ENCODE results near the gene DNAH7. TPM values are rescaled to one million over a fixed set of nuclear protein-coding genes. Genes with fewer than 3 reads are reported as not detected.

The DNAH7 gene
- total and polyA plus RNA-seq, 2 donors (not counting 1 experiment from before 2014, with no cell fraction given), result 0.01 to 0.05 TPM

GRCh38 chr2:196112418-196113034 lies 43.9 kb upstream of the DNAH7 start:
- no peaks in the 10 kb centered on the region for H3K79me2 ChIP-seq (ENCODE audit: control insufficient read depth, insufficient read depth, low read length)
- no peaks in the 10 kb centered on the region for H3K36me3 ChIP-seq (replicated peaks in 1 of 2; ENCODE audit: control extremely low read depth in 1 of 2, control insufficient read depth in 1 of 2, extremely low read depth in 1 of 2, insufficient read depth in 2 of 2, low read length in 1 of 2)
- ChIA-PET POLR2A (no interaction called here), CTCF (interaction anchor here (0.8 to 1.1 kb wide), 2 partner anchors 34 kb away, joined by 3 read pairs; no protein-coding TSS in a partner anchor)
- no peak overlapping the region for H3K4me3 Mint-ChIP-seq
- H3K27ac ChIP-seq (ENCODE audit: low read length in 2 of 2), result no peak overlapping the region
- peaks cover 4% of the 10 kb centered on the region in 2 donors for H3K4me1 ChIP-seq (ENCODE audit: control insufficient read depth in 2 of 2, insufficient read depth in 2 of 2, low read length in 2 of 2)
- WGBS (ENCODE audit: insufficient coverage), result no CpG with 5 or more reads among the region's 5 CpGs
- intact Hi-C loops (cut with micrococcal nuclease), result no loop called here
- DNase-seq, result no peak
- H3K4me3 ChIP-seq (ENCODE audit: control extremely low read depth in 1 of 5, extremely low read depth in 1 of 5, insufficient read depth in 1 of 5, low read depth in 2 of 5, low read length in 4 of 5), result no peak overlapping the region
- no peaks in the 10 kb centered on the region for H3K27me3 ChIP-seq (replicated peaks in 1 of 4; ENCODE audit: control extremely low read depth in 1 of 4, control insufficient read depth in 3 of 4, insufficient read depth in 4 of 4, low read length in 3 of 4)
- H3K27ac Mint-ChIP-seq, result no peak overlapping the region
- no peak for ATAC-seq (ENCODE audit: low read depth)
- no peaks in the 10 kb centered on the region for H3K9me3 ChIP-seq (ENCODE audit: control extremely low read depth in 1 of 3, control insufficient read depth in 2 of 3, insufficient read depth in 1 of 3, low read length in 2 of 3)
- H4K20me1 ChIP-seq (ENCODE audit: control insufficient read depth, insufficient read depth, low read length, poor library complexity, severe bottlenecking), result no peaks in the 10 kb centered on the region
- H2AFZ ChIP-seq (ENCODE audit: insufficient read depth, low read depth, low read length, poor library complexity, severe bottlenecking), result no peak overlapping the region
- H3K9me3 Mint-ChIP-seq (ENCODE audit: insufficient read depth), result no peaks in the 10 kb centered on the region
- TF ChIP-seq, protein P1, sequence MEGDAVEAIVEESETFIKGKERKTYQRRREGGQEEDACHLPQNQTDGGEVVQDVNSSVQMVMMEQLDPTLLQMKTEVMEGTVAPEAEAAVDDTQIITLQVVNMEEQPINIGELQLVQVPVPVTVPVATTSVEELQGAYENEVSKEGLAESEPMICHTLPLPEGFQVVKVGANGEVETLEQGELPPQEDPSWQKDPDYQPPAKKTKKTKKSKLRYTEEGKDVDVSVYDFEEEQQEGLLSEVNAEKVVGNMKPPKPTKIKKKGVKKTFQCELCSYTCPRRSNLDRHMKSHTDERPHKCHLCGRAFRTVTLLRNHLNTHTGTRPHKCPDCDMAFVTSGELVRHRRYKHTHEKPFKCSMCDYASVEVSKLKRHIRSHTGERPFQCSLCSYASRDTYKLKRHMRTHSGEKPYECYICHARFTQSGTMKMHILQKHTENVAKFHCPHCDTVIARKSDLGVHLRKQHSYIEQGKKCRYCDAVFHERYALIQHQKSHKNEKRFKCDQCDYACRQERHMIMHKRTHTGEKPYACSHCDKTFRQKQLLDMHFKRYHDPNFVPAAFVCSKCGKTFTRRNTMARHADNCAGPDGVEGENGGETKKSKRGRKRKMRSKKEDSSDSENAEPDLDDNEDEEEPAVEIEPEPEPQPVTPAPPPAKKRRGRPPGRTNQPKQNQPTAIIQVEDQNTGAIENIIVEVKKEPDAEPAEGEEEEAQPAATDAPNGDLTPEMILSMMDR (IDR thresholded peaks at IDR 0.05), result no peak
- no peak for TF ChIP-seq EZH2 (IDR thresholded peaks at IDR 0.05; ENCODE audit: borderline replicate concordance, insufficient read depth, low read depth, low read length, poor library complexity, severe bottlenecking)
- H3K9ac ChIP-seq (ENCODE audit: low read length), result no peak overlapping the region
- H3K27me3 Mint-ChIP-seq, result no peaks in the 10 kb centered on the region
- no peak overlapping the region for H3K4me2 ChIP-seq (replicated peaks; ENCODE audit: low read depth, low read length, poor library complexity, severe bottlenecking)
- peaks cover 22% of the 10 kb centered on the region for H3K4me1 Mint-ChIP-seq

- Mint-ChIP-seq H3K4me1 (peaks cover 49% of the 10 kb centered on the region), H3K27ac (no peak overlapping the region), H3K4me3 (no peak overlapping the region), H3K9me3 (ENCODE audit: insufficient read depth) (no peaks in the 10 kb centered on the region), H3K27me3 (no peaks in the 10 kb centered on the region)
- peaks cover 5% of the 10 kb centered on the region for H3K79me2 ChIP-seq (ENCODE audit: control insufficient read depth, insufficient read depth, low read length)
- H3K4me1 ChIP-seq (ENCODE audit: control insufficient read depth in 2 of 2, insufficient read depth in 2 of 2, low read length in 2 of 2), result peaks cover 19 to 27% of the 10 kb centered on the region in 2 donors
- no peak overlapping the region for H3K9ac ChIP-seq (ENCODE audit: low read length)
- POLR2A ChIA-PET, result no interaction called here
- H3K4me3 ChIP-seq (ENCODE audit: control extremely low read depth in 1 of 5, extremely low read depth in 1 of 5, insufficient read depth in 1 of 5, low read depth in 2 of 5, low read length in 4 of 5), result no peak overlapping the region
- H3K27me3 ChIP-seq (replicated peaks in 1 of 4; ENCODE audit: control extremely low read depth in 1 of 4, control insufficient read depth in 3 of 4, insufficient read depth in 4 of 4, low read length in 3 of 4), result no peaks in the 10 kb centered on the region
- no peaks in the 10 kb centered on the region for H4K20me1 ChIP-seq (ENCODE audit: control insufficient read depth, insufficient read depth, low read length, poor library complexity, severe bottlenecking)
- ATAC-seq (ENCODE audit: low read depth), result no peak
- H3K9me3 ChIP-seq (ENCODE audit: control extremely low read depth in 1 of 3, control insufficient read depth in 2 of 3, insufficient read depth in 1 of 3, low read length in 2 of 3), result no peaks in the 10 kb centered on the region
- CTCF ChIA-PET, result interaction anchor here (0.5 kb wide), 1 partner anchor 189 kb away, joined by 3 read pairs; no protein-coding TSS in a partner anchor
- no CpG with 5 or more reads among the region's 1 CpG for WGBS (ENCODE audit: insufficient coverage)
- TF ChIP-seq, protein P1 (IDR thresholded peaks at IDR 0.05), result no peak
- no peak for TF ChIP-seq EZH2 (IDR thresholded peaks at IDR 0.05; ENCODE audit: borderline replicate concordance, insufficient read depth, low read depth, low read length, poor library complexity, severe bottlenecking)
- no peak for DNase-seq
- intact Hi-C loops (cut with micrococcal nuclease), result no loop called here
- no peak overlapping the region for H3K4me2 ChIP-seq (replicated peaks; ENCODE audit: low read depth, low read length, poor library complexity, severe bottlenecking)
- no peak overlapping the region for H2AFZ ChIP-seq (ENCODE audit: insufficient read depth, low read depth, low read length, poor library complexity, severe bottlenecking)
- H3K36me3 ChIP-seq (replicated peaks in 1 of 2; ENCODE audit: control extremely low read depth in 1 of 2, control insufficient read depth in 1 of 2, extremely low read depth in 1 of 2, insufficient read depth in 2 of 2, low read length in 1 of 2), result no peaks in the 10 kb centered on the region
- no peak overlapping the region for H3K27ac ChIP-seq (ENCODE audit: low read length in 2 of 2)
These were observed 40.0 kb upstream of the DNAH7 start for GRCh38 chr2:196108604-196109003.
